ENCODE measurements around the gene TTC33.
"Not testable (repeated sequence)": the region's sequence is repeated elsewhere in the genome, so short reads cannot be mapped to it uniquely, and the experiment has no call there.

Gene TTC33

DNA sequence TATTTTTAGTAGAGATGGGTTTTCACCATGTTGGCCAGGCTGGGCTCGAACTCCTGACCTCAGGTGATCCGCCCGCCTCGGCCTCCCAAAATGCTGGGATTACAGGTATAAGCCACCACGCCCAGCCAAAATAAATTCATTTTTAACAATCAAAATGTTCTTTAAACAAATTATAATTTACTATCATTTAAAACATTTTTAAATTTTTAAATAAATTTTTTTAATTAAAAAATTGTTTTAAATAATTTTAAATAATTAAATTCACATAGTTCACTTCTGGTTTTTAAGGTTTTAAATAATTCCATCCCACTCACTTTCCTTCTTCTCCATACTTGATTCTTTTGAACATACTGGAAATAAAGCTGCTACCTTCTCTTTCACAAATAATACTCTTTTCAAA, 15.0 kb upstream of the TTC33 start:
- intact Hi-C loops (cut with micrococcal nuclease), result no loop called here
- Mint-ChIP-seq H3K4me1 (ENCODE audit: low read depth) (peaks cover 2% of the 10 kb centered on the region), H3K9me3 (no peaks in the 10 kb centered on the region), H3K27ac (no peak overlapping the region), H3K4me3 (no peak overlapping the region), H3K27me3 (no peaks in the 10 kb centered on the region), H3K36me3 (ENCODE audit: low read depth) (peaks cover 70% of the 10 kb centered on the region)

DNA sequence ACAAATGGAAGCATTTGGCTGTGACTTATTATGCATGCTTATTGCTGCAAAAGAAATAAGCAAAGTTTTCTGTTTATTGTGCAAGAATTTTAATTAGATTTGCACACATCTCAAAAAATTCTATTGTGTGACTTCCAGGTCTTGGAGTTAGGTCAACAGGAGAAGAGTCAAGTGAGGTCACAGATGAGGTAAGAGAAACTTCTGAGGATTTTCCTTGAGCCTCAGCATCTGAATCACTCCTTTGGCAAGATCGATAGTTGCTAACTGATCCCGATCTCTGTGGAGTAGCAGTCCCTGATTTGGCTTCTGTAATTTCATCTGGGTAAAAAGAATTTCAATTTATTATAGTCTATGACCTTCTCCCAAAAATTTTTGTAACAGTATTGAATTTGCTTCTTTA, 6.9 kb upstream of the TTC33 start:
- H3K36me3 Mint-ChIP-seq (ENCODE audit: low read depth), result peaks cover 56% of the 10 kb centered on the region
- no peaks in the 10 kb centered on the region for H3K27me3 Mint-ChIP-seq
- H3K9me3 Mint-ChIP-seq, result no peaks in the 10 kb centered on the region
- H3K4me1 Mint-ChIP-seq (ENCODE audit: low read depth), result no peaks in the 10 kb centered on the region
- no peak overlapping the region for H3K27ac Mint-ChIP-seq
- intact Hi-C loops (cut with micrococcal nuclease), result no loop called here
- H3K4me3 Mint-ChIP-seq, result no peak overlapping the region

- H3K4me1 Mint-ChIP-seq (ENCODE audit: low read depth), result no peaks in the 10 kb centered on the region
- no peak overlapping the region for H3K4me3 Mint-ChIP-seq
- intact Hi-C loops (cut with micrococcal nuclease), result loop anchor here (5.0 kb wide), 1 partner anchor 120 kb away; no protein-coding TSS in a partner anchor
- no peaks in the 10 kb centered on the region for H3K9me3 Mint-ChIP-seq
- no peak overlapping the region for H3K27ac Mint-ChIP-seq
- peaks cover 30% of the 10 kb centered on the region for H3K36me3 Mint-ChIP-seq (ENCODE audit: low read depth)
- no peaks in the 10 kb centered on the region for H3K27me3 Mint-ChIP-seq
Observed at GRCh38 chr5:40757400-40757799, 1.6 kb upstream of the TTC33 start.

GRCh38 chr5:40755093-40755406, 711 bp downstream of the TTC33 start:
- H3K27me3 Mint-ChIP-seq, result no peaks in the 10 kb centered on the region
- no peaks in the 10 kb centered on the region for H3K4me1 Mint-ChIP-seq (ENCODE audit: low read depth)
- H3K4me3 Mint-ChIP-seq, result no peak overlapping the region
- no peak overlapping the region for H3K27ac Mint-ChIP-seq
- H3K9me3 Mint-ChIP-seq, result no peaks in the 10 kb centered on the region
- H3K36me3 Mint-ChIP-seq (ENCODE audit: low read depth), result peaks cover 22% of the 10 kb centered on the region
- intact Hi-C loops (cut with micrococcal nuclease), result loop anchor here (2.0 to 5.0 kb wide), 2 partner anchors 80 to 122 kb away; partner anchors contain the start of gene RPL37

- Mint-ChIP-seq H3K4me1 (ENCODE audit: low read depth) (no peaks in the 10 kb centered on the region), H3K4me3 (no peak overlapping the region), H3K27me3 (no peaks in the 10 kb centered on the region), H3K27ac (no peak overlapping the region), H3K9me3 (no peaks in the 10 kb centered on the region), H3K36me3 (ENCODE audit: low read depth) (peaks cover 22% of the 10 kb centered on the region)
- intact Hi-C loops (cut with micrococcal nuclease), result loop anchor here (2.0 to 5.0 kb wide), 2 partner anchors 80 to 123 kb away; partner anchors contain the start of gene RPL37
Observed at GRCh38 chr5:40754381-40755092, 1.2 kb downstream of the TTC33 start.

GRCh38 chr5:40746703-40747102, 9.1 kb downstream of the TTC33 start:
- intact Hi-C loops (cut with micrococcal nuclease), result no loop called here
- Mint-ChIP-seq H3K27me3 (no peaks in the 10 kb centered on the region), H3K4me3 (no peak overlapping the region), H3K9me3 (no peaks in the 10 kb centered on the region), H3K27ac (no peak overlapping the region), H3K4me1 (ENCODE audit: low read depth) (no peaks in the 10 kb centered on the region), H3K36me3 (ENCODE audit: low read depth) (peaks cover 38% of the 10 kb centered on the region)

GRCh38 chr5:40743771-40744170, 12.0 kb downstream of the TTC33 start:
- no peaks in the 10 kb centered on the region for H3K27me3 Mint-ChIP-seq
- intact Hi-C loops (cut with micrococcal nuclease), result no loop called here

DNA sequence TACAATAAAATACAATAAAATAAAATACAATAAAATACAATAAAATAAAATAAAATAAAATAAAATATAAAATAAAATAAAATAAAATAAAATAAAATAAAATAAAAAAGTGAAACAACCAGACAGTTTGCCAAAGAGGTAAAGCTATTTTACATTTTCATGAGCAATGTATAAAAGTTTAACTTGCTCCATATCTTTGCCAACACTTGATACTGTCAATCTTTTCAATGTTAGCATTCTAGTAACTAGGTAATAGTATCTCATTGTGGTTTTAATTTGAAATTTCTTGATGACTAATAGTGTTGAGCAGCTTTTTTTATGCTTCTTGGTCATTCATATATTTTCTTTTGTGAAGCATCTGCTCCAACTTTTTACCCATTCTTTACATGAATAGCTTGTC, 17.3 kb downstream of the TTC33 start:
- H3K4me1 Mint-ChIP-seq (ENCODE audit: low read depth), result peaks cover 16% of the 10 kb centered on the region
- H3K27me3 Mint-ChIP-seq, result no peaks in the 10 kb centered on the region
- peaks cover 11% of the 10 kb centered on the region for H3K9me3 Mint-ChIP-seq
- H3K36me3 Mint-ChIP-seq (ENCODE audit: low read depth), result peaks cover 46% of the 10 kb centered on the region
- no peak overlapping the region for H3K4me3 Mint-ChIP-seq
- no peak overlapping the region for H3K27ac Mint-ChIP-seq
- intact Hi-C loops (cut with micrococcal nuclease), result loop anchor here (5.0 kb wide), 1 partner anchor 791 kb away; no protein-coding TSS in a partner anchor

More at GRCh38 chr5:40743771-40744170, 12.0 kb downstream of the TTC33 start:
- Mint-ChIP-seq H3K4me1 (ENCODE audit: low read depth) (no peaks in the 10 kb centered on the region), H3K4me3 (no peak overlapping the region), H3K36me3 (ENCODE audit: low read depth) (peaks cover 54% of the 10 kb centered on the region), H3K9me3 (peaks cover 11% of the 10 kb centered on the region), H3K27ac (no peak overlapping the region)

DNA sequence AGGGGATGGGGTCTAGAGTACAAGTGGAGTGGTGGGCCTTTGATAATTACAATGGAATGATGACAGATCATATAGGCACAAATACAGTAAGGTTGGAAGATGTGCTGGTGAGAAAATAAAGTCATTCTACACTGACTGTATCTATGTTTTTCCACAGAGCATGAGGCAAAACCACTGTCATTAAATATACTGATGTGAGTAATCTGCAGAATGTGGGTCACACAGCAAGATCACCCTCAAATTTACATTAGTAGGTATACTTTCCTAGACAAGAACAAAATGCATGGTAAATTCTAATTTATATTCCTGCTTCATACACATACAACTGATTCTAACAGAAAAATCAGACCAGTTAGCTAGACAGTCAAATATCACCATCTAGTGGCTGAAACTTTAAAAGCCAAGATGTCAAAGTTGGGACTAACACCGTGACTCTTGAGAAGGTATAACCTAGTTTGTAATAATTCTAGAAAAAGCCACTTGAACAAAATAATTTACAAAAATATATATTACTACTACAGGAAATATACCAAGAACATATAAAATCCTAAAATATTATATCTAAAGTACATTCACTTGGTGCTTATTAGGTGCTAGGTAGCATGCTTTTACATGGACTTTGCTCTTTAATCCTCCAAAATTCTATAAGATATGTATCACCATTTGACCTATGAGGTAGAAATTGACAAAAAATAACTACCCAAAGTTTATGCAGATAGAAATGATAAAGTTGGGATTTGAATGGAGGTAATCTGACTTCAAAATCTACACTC, 19.5 kb downstream of the TTC33 start:
- peaks cover 11% of the 10 kb centered on the region for H3K9me3 Mint-ChIP-seq
- H3K4me3 Mint-ChIP-seq, result no peak overlapping the region
- no peak overlapping the region for H3K27ac Mint-ChIP-seq
- no peaks in the 10 kb centered on the region for H3K27me3 Mint-ChIP-seq
- H3K36me3 Mint-ChIP-seq (ENCODE audit: low read depth), result peaks cover 32% of the 10 kb centered on the region
- peaks cover 20% of the 10 kb centered on the region for H3K4me1 Mint-ChIP-seq (ENCODE audit: low read depth)
- intact Hi-C loops (cut with micrococcal nuclease), result loop anchor here (1.0 to 5.0 kb wide), 4 partner anchors 47 to 1159 kb away; no protein-coding TSS in a partner anchor

DNA sequence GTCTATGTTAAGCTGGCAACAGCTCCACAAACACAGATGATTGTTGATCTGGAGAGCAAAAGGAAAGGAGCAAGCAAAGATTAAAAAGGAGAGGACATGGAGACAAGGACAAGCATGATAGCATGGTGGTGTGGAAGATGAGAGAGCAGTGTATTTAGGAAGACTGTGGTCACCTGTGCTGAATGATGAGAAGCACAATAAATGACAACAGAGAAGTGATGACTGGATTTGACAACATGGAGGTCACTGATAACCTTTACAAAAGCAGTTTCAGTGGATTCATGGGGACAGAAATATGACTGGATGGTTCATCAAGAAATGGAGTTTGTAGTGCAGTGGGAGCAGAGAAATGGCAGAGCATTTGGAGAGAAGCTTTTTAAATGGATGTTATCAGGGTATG, 20.2 kb downstream of the TTC33 start:
- Mint-ChIP-seq H3K36me3 (ENCODE audit: low read depth) (peaks cover 26% of the 10 kb centered on the region), H3K9me3 (peaks cover 4% of the 10 kb centered on the region), H3K4me3 (no peak overlapping the region), H3K27me3 (no peaks in the 10 kb centered on the region), H3K4me1 (ENCODE audit: low read depth) (peaks cover 22% of the 10 kb centered on the region), H3K27ac (no peak overlapping the region)
- intact Hi-C loops (cut with micrococcal nuclease), result loop anchor here (1.0 to 5.0 kb wide), 4 partner anchors 47 to 1159 kb away; no protein-coding TSS in a partner anchor

GRCh38 chr5:40734986-40735385, 20.8 kb downstream of the TTC33 start:
- Mint-ChIP-seq H3K4me1 (ENCODE audit: low read depth) (peaks cover 22% of the 10 kb centered on the region), H3K9me3 (no peaks in the 10 kb centered on the region), H3K27me3 (no peaks in the 10 kb centered on the region), H3K27ac (no peak overlapping the region), H3K4me3 (no peak overlapping the region), H3K36me3 (ENCODE audit: low read depth) (peaks cover 22% of the 10 kb centered on the region)
- intact Hi-C loops (cut with micrococcal nuclease), result loop anchor here (5.0 kb wide), 1 partner anchor 788 kb away; no protein-coding TSS in a partner anchor

DNA sequence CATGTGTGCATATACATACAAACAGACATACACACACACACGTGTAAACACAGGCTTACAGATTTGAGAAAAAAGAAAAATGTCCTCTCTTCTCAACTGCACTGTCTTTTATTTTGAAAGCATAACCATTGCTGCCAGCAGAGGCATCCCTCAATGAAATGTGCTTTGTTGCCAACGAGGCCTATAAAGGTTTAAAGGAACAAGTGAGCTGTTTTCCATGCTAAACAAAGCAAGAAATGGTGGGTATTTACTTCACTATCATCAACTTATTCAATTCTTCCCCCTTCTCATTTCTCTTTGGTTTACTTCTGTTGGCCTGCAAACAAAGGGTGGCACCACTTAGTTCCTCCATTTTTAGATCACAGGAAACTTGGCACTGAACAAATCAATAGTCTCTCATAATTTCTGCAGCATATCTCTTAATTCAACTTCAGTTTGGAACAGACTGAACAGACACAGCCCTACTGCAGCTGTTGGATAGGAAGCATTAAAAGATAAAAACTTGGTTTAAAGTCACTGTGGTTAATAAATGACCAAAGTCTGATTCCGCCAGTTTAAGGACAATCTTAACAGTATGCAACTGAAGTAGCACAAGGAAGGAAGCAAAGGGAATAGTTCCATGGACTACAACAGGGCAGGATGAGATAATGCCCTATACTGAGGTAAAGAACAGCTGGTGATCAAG, 21.7 kb downstream of the TTC33 start:
- no peak overlapping the region for H3K27ac Mint-ChIP-seq
- H3K4me1 Mint-ChIP-seq (ENCODE audit: low read depth), result peaks cover 22% of the 10 kb centered on the region
- H3K36me3 Mint-ChIP-seq (ENCODE audit: low read depth), result peaks cover 16% of the 10 kb centered on the region
- intact Hi-C loops (cut with micrococcal nuclease), result no loop called here
- no peaks in the 10 kb centered on the region for H3K27me3 Mint-ChIP-seq
- H3K4me3 Mint-ChIP-seq, result no peak overlapping the region
- no peaks in the 10 kb centered on the region for H3K9me3 Mint-ChIP-seq

DNA sequence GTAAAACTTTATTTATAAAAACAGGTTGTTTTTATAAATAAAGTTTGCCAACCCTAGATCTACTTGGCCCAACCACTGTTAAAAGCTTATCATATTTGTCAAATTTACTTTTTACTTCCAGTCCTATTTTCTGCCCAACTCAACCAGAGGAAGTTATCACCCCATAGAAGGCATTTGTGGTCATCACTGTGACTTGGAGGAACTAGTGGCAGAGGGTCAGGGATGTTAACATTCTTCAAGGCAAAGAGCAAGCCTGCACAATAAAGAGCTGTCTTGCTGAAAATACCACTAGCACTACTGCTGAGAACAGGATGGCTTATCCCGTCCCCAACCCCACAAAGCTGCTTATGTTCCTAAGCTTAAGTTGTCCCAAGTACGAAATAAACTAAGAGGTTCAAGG, 22.3 kb downstream of the TTC33 start:
- H3K36me3 Mint-ChIP-seq (ENCODE audit: low read depth), result peaks cover 16% of the 10 kb centered on the region
- peaks cover 22% of the 10 kb centered on the region for H3K4me1 Mint-ChIP-seq (ENCODE audit: low read depth)
- no peaks in the 10 kb centered on the region for H3K9me3 Mint-ChIP-seq
- intact Hi-C loops (cut with micrococcal nuclease), result no loop called here
- no peaks in the 10 kb centered on the region for H3K27me3 Mint-ChIP-seq
- no peak overlapping the region for H3K4me3 Mint-ChIP-seq
- no peak overlapping the region for H3K27ac Mint-ChIP-seq

DNA sequence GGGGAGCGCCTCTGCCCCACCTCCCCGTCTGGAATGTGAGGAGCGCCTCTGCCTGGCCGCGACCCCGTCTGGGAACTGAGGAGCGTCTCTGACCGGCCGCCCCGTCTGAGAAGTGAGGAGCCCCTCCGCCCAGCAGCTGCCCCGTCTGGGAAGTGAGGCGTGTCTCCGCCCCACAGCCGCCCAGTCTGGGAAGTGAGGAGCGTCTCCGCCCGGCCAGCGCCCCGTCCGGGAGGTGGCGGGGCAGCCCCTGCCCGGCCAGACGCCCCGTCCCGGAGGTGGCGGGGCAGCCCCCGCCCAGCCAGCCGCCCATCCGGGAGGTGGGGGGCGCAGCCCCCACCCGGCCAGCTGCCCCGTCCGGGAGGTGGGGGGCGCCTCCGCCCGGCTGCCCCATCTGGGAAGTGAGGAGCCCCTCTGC, 33.3 kb downstream of the TTC33 start:
- H3K4me1 Mint-ChIP-seq (ENCODE audit: low read depth); H3K27ac Mint-ChIP-seq; H3K27me3 Mint-ChIP-seq; intact Hi-C loops (cut with micrococcal nuclease); H3K4me3 Mint-ChIP-seq: not testable (repeated sequence)
- H3K36me3 Mint-ChIP-seq (ENCODE audit: low read depth), result peaks cover 75% of the 10 kb centered on the region
- H3K9me3 Mint-ChIP-seq, result peaks cover 13% of the 10 kb centered on the region
